Skin epidermis (tissue), 12 donors: ENCODE data around the gene SPARCL1.
A peak's percentile ranks its signal among the peaks of the same experiment; 100 is the strongest.

ENCODE experiments used
- H3K27ac ChIP-seq, 21 experiments: fragments of 200-600 bp; sonication (generic) in 11 of 21; one replicate each; pipeline ENCODE4 v1.5.0; 2020; ENCODE audit warnings: mild to moderate bottlenecking in 3 of 21, inconsistent platforms in 2 of 21, moderate library complexity in 2 of 21
- H3K4me3 ChIP-seq, 7 experiments: fragments of 200-600 bp; sonication (generic) in 2 of 7; one replicate each; pipeline ENCODE4 v1.5.0; 2020; ENCODE audit warnings: inconsistent platforms in 2 of 7, mild to moderate bottlenecking in 2 of 7, moderate library complexity in 1 of 7

Gene SPARCL1

GRCh38 chr4:87542734-87543312 lies 13.6 kb upstream of the SPARCL1 start:
- Histone ChIP-seq H3K4me3 (no peak overlapping the region), H3K27ac (no peak overlapping the region)

DNA sequence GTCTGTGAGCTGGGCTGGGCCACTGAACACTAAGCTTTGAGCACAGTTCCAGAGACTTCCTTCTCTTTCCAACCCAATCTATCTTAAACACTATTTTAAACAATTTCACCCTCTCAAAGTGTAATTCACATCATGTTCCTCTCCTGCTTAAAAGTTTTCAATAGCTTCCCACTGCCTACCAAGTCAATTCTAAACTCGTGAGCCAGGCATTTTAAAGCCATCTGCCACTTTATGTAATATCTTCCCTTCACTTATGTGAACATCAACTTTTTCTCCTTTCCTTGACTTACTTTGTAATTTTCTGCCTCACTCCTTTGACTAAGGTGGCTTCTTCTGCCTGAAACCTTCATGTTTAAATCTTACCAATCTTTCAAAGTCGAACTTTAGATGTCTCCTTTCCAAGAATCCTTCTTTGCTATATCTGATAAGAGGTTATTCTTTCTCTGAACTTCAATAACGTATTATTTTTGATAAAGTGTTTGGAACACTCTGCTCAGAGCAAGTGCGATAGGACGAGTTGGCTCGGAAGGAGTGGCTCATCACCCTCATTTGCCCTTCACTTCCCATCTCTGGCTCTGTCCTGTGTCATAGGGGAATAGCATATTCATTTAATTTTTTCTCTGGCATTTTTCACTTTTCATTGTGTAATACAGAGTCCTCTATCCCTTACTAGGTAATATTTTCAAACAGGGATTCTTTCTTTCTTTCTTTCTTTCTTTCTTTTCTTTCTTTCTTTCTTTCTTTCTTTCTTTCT lies 13.0 kb upstream of the SPARCL1 start:
- Histone ChIP-seq H3K27ac (no peak overlapping the region), H3K4me3 (no peak overlapping the region)

GRCh38 chr4:87541521-87541920 lies 12.3 kb upstream of the SPARCL1 start:
- Histone ChIP-seq H3K4me3 (no peak overlapping the region), H3K27ac (peak overlapping the region in 1 of 21 experiments; percentile 13)

- Histone ChIP-seq H3K27ac (no peak overlapping the region), H3K4me3 (no peak overlapping the region)
These were observed 11.2 kb upstream of the SPARCL1 start for GRCh38 chr4:87540146-87541058.

GRCh38 chr4:87532907-87533306 lies 3.7 kb upstream of the SPARCL1 start:
- Histone ChIP-seq H3K27ac (no peak overlapping the region), H3K4me3 (no peak overlapping the region)

GRCh38 chr4:87532109-87532508 lies 2.9 kb upstream of the SPARCL1 start:
- H3K4me3 ChIP-seq: no peak overlapping the region
- peak overlapping the region in 5 of 21 experiments; percentile 6 to 85 (median 50) for H3K27ac ChIP-seq

DNA sequence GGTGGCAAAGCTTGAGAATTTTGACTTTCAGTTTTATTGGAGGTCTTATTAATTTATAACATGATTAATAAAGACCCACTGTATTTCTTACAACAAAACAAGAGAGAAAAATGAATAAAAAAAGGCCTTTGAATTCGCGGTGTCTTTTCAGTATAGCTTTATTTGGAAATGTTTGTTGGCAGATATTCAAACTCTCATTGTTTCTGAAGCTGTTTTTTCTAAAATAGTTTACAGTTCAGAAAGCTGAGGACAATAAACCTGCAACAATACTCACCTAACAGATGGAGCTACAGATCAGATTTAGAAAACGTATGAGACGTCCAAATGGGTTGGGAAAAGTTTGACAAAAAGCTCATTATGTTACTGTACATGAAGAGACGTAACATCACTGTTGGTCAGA lies 2.4 kb upstream of the SPARCL1 start:
- no peak overlapping the region for H3K4me3 ChIP-seq
- peak overlapping the region in 8 of 21 experiments; percentile 16 to 85 (median 34) for H3K27ac ChIP-seq

DNA sequence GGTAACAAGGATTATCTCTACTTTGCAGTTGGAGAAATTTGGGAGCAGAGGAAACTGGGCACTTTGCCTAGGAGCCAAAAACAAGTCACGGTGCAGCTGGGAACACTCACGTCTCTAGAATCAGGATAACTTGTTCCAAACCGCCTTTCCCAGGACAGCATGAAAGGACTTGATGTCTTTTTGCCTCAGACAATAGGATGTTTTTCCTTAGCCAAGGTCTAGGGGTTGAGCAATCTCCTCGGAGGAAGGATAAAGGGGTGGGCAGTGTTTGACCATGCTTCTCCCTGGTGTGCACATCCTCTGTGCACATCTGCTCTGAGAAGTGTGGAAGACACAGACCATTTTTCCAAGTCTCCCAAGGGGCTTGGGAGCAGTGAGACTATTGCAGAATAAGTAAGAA lies 1.7 kb upstream of the SPARCL1 start:
- H3K4me3 ChIP-seq: no peak overlapping the region
- H3K27ac ChIP-seq: peak overlapping the region in 14 of 21 experiments; percentile 1 to 87 (median 52)

DNA sequence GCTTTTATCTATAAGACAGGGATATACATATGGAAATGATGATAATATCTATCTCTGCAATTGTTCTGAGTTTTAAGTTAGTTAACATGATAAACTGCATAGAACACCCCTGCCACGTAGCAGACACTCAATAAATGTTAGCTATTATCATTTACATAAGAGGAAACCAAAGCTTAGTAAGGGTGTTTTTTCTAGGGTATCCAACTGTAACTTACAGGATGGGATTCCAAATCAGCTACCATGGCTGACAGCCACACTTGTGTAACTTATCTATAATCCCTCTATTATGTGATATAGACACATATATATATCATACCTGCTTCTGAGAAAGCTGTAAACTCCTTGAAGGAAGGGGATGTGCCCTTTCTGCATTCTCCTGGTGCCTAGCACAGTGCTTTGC lies 1.1 kb upstream of the SPARCL1 start:
- H3K4me3 ChIP-seq: no peak overlapping the region

DNA sequence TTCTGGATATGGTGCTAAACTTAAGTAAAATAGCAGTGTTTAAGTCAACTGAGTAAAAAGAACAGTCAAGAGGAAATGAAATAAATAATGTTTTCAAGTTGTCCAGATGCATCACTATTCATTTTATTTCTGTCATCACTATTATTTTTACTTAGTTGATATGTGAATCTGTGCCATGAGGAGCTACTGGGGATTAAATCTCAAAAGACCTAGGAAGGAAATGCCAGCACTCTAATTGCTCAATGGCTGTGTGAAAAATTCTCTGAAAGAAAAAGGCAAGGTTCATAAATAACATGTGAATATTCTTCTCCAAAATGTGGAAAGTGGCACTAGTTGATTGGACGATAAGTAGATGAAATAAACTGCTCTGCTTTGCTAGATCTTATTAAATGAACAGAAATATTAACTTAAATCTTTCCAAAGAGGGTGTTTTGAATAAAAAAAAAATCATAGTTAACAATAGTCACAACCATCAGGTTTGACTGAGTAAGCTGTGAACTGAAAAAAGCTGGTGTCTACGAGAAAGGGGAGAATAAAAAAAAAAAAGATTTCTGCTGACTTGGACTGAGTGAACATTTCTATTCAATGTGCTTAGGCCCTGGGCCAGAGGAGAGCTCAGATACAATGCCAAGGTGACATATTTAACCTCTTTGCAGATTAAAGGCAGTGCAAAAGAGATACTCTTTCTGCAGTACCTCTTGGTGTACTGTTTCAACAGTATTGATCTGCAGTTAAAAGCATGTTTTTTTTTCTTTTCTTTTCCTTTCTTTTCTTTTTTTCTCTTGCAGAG lies 1.6 kb downstream of the SPARCL1 start:
- peak overlapping the region in 3 of 7 experiments; percentile 22 to 36 (median 34) for H3K4me3 ChIP-seq
- H3K27ac ChIP-seq: peak overlapping the region in 17 of 21 experiments; percentile 3 to 87 (median 59)

More for the DNA sequence above, 1.1 kb upstream of the SPARCL1 start:
- H3K27ac ChIP-seq: peak overlapping the region in 16 of 21 experiments; percentile 1 to 87 (median 58)

DNA sequence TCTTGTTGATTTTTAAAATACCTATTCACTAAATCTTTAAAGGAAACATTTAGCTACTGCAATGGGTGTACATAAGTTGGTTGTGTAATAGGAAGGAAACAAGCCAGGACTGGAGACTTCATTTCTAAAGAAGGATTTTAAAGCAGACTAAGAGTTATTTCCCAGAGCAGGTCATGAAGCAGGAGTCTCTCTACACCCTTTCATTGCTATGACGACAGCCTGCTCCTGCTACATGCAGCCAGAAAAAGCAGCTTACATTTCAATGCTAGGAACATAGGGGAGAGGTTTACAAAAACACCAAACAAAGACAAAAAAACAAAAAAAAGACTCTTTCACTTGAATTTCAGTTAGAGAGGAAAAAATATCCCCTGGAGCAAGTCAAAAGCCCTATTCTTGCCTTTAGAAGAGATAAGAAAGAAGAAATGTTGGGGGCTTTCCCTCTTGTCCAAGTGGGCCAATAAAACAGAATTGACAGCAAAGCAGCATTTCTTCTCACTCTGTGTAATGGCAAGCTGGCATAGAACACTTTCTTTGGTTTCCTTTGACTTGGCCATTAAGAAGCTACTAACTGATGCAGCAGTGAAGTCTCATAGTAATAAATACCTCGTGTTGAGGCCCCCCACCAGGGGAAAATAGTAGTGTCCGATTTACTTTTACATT lies 3.4 kb downstream of the SPARCL1 start:
- H3K4me3 ChIP-seq: peak overlapping the region in 3 of 7 experiments; percentile 7 to 36 (median 34)

DNA sequence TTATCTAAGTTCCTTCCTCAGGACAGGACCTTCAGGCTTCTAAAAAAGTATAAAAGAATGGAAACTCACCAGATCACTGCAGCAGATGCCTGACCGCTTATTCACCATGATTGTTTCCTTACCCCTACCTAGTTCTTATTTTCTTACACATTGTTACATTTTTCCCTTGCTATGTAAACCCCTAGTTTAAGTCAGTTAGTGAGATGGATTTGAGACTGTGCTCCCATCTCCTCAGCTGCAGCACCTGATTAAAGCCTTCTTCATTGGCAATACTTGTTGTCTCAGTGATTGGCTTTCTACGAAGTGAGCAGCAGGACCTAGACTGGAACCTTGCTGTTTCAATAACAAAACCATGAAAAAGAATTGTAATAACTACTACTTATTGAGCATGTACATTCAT lies 4.7 kb downstream of the SPARCL1 start:
- Histone ChIP-seq H3K4me3 (no peak overlapping the region), H3K27ac (peak overlapping the region in 3 of 21 experiments; percentile 4 to 40 (median 24))

More for the DNA sequence above, 3.4 kb downstream of the SPARCL1 start:
- peak overlapping the region in 19 of 21 experiments; percentile 31 to 87 (median 63) for H3K27ac ChIP-seq

- Histone ChIP-seq H3K4me3 (no peak overlapping the region), H3K27ac (peak overlapping the region in 4 of 21 experiments; percentile 54 to 85 (median 68))
These were observed 5.9 kb downstream of the SPARCL1 start for GRCh38 chr4:87523307-87523706.

DNA sequence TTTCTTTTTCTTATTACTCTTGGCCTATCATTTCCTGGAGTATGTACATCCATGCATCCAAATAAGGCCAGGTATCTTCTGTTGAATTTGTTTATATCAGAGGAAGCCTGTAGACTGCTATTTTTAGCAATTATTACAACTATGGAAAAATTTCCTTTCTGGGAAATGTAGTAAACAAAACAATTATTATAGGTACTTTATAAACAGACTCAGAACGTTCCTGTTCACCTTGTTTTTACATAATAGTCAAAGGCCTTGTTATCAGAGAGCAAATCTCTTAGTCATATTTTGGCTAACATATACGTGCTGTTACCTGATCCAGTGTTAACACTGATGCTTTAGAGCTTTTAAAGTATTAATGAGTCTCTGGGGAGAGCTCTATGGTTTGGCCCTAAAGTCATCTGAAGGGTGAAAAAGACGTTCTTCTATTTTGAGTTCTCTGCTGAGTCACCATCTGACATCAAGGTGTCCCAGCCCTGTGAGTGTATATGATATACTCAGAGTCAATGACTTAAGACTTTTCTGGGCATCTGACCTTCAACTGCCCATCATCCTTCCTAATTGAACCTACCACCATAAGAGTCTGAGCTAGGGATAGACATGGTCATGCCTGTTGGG lies 7.3 kb downstream of the SPARCL1 start:
- peak overlapping the region in 19 of 21 experiments; percentile 4 to 85 (median 71) for H3K27ac ChIP-seq
- no peak overlapping the region for H3K4me3 ChIP-seq

DNA sequence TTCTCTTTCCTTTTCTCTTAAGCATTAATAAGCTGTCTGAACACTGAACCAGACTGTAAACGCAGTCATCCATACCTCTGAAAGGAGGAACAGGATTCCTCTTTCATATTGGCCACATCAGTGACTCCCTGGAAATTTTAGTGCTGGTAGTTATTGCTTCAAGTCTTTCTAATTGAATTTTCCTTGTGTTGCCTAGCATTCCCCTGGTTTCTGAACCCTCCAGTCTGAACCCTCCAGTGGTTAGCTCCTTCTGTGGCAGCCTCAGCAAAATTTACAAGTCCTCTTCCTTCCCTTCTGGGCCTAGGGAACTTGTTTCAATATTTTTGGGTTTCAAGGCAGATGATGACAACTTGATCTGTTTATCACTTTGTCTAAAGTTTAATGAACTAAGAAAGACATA lies 7.9 kb downstream of the SPARCL1 start:
- Histone ChIP-seq H3K4me3 (no peak overlapping the region), H3K27ac (peak overlapping the region in 17 of 21 experiments; percentile 24 to 85 (median 71))

GRCh38 chr4:87517621-87518020 lies 11.6 kb downstream of the SPARCL1 start:
- H3K4me3 ChIP-seq: no peak overlapping the region
- H3K27ac ChIP-seq: no peak overlapping the region

GRCh38 chr4:87516683-87517082 lies 12.5 kb downstream of the SPARCL1 start:
- H3K4me3 ChIP-seq: no peak overlapping the region
- H3K27ac ChIP-seq: no peak overlapping the region

GRCh38 chr4:87512400-87512799 lies 16.8 kb downstream of the SPARCL1 start:
- Histone ChIP-seq H3K27ac (peak overlapping the region in 1 of 21 experiments; percentile 6), H3K4me3 (no peak overlapping the region)
